ENCODE results near the gene OR2W3. TPM values are rescaled to one million over a fixed set of nuclear protein-coding genes. Genes with fewer than 3 reads are reported as not detected.

Gene OR2W3
- total RNA-seq, 1 experiment from 2014 or later, result not detected

DNA sequence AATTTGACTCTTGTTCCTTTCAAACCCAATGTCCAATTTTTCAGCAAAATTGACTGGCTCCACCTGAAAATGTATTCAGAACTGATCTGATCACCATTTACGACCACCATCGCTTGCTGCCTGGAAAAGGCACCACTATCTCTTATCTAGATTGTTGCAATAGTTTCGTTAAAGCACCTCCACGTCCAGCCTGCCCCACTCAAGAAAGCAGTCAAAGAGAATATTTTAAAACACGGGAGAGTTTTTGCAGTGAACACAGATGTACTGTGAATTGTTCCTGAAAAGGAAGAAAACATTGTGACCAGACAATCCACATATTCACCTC lies 49.7 kb upstream of the OR2W3 start:
- H3K23ac ChIP-seq (ENCODE audit: insufficient read length, low read depth, low read length), result no peak overlapping the region
- H3K4me1 ChIP-seq (ENCODE audit: insufficient read depth, low read length), result no peaks in the 10 kb centered on the region
- WGBS (ENCODE audit: extremely low coverage, insufficient read length, low lambda C conversion rate), result no CpG with 5 or more reads among the region's 5 CpGs
- H4K5ac ChIP-seq (ENCODE audit: insufficient read length, low read depth, low read length), result no peak overlapping the region
- H4K20me1 ChIP-seq (ENCODE audit: control insufficient read depth, insufficient read depth, insufficient read length), result no peaks in the 10 kb centered on the region
- no peak overlapping the region for H2AFZ ChIP-seq (ENCODE audit: low read length)
- H3K4me2 ChIP-seq (ENCODE audit: insufficient read depth, insufficient read length, low read length), result no peak overlapping the region
- no peak overlapping the region for H2BK12ac ChIP-seq (ENCODE audit: insufficient read length, low read depth, low read length)
- no peak overlapping the region for H3K27ac ChIP-seq (ENCODE audit: insufficient read length, low read depth, low read length)
- no peaks in the 10 kb centered on the region for H3K23me2 ChIP-seq (ENCODE audit: insufficient read length, low read depth, low read length, poor library complexity, severe bottlenecking)
- no peak overlapping the region for H4K8ac ChIP-seq (replicated peaks; ENCODE audit: insufficient read length, low read depth, low read length)
- TF ChIP-seq, protein P1, sequence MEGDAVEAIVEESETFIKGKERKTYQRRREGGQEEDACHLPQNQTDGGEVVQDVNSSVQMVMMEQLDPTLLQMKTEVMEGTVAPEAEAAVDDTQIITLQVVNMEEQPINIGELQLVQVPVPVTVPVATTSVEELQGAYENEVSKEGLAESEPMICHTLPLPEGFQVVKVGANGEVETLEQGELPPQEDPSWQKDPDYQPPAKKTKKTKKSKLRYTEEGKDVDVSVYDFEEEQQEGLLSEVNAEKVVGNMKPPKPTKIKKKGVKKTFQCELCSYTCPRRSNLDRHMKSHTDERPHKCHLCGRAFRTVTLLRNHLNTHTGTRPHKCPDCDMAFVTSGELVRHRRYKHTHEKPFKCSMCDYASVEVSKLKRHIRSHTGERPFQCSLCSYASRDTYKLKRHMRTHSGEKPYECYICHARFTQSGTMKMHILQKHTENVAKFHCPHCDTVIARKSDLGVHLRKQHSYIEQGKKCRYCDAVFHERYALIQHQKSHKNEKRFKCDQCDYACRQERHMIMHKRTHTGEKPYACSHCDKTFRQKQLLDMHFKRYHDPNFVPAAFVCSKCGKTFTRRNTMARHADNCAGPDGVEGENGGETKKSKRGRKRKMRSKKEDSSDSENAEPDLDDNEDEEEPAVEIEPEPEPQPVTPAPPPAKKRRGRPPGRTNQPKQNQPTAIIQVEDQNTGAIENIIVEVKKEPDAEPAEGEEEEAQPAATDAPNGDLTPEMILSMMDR (conservative IDR thresholded peaks at IDR 0.05), result no peak
- H3K4ac ChIP-seq (ENCODE audit: low read depth, low read length), result no peak overlapping the region
- H2BK20ac ChIP-seq (ENCODE audit: low read depth, low read length, poor library complexity, severe bottlenecking), result no peak overlapping the region
- H3T11ph ChIP-seq (ENCODE audit: low read length), result no peak overlapping the region
- H3K27me3 Mint-ChIP-seq (ENCODE audit: low read depth), result no peaks in the 10 kb centered on the region
- H3K79me2 ChIP-seq (ENCODE audit: insufficient read depth, low read length), result no peaks in the 10 kb centered on the region
- 0 out of 4 replicates have a peak, but pooled peaks cover 0 to 2% of the 10 kb centered on the region in 2 experiments for H3K4me1 Mint-ChIP-seq
- H3K4me3 Mint-ChIP-seq, result no peak overlapping the region
- H3K56ac ChIP-seq (ENCODE audit: insufficient read length, low read depth, low read length), result no peak overlapping the region
- no peak overlapping the region for H3K9ac ChIP-seq (ENCODE audit: extremely low read depth, insufficient read length, low read length)
- no peaks in the 10 kb centered on the region for H3K79me1 ChIP-seq (ENCODE audit: insufficient read depth, low read depth, low read length, poor library complexity, severe bottlenecking)
- H3K27ac Mint-ChIP-seq, result no peak overlapping the region
- H3K9me3 Mint-ChIP-seq, result peaks cover 22 to 27% of the 10 kb centered on the region in 2 experiments
- H4K91ac ChIP-seq (ENCODE audit: insufficient read length, low read depth, low read length), result no peak overlapping the region
- H2BK120ac ChIP-seq (ENCODE audit: low read depth, low read length, poor library complexity, severe bottlenecking), result no peak overlapping the region
- no peak overlapping the region for H3K18ac ChIP-seq (ENCODE audit: insufficient read length, low read depth, low read length)
- H2BK5ac ChIP-seq (ENCODE audit: insufficient read length, low read length), result no peak overlapping the region
- H3K14ac ChIP-seq (ENCODE audit: insufficient read depth, low read length), result no peak overlapping the region
- no peaks in the 10 kb centered on the region for H3K27me3 ChIP-seq (ENCODE audit: insufficient read depth, low read length)
- no peak for DNase-seq
- no peak overlapping the region for H2AK5ac ChIP-seq (ENCODE audit: insufficient read length, low read length)
- H2BK15ac ChIP-seq (ENCODE audit: low read depth, low read length), result no peak overlapping the region
- H3K9me3 ChIP-seq (ENCODE audit: control insufficient read depth, low read depth, low read length), result peaks cover 19% of the 10 kb centered on the region
- H3K36me3 Mint-ChIP-seq (ENCODE audit: insufficient read depth in 1 of 3, low read depth in 3 of 3), result peaks cover 0 to 2% (median 0%) of the 10 kb centered on the region in 3 experiments; a peak in 2 of 7 replicates

Data from H9 (cell line).